Stimulated activated CD4-positive, alpha-beta T cell treated with anti-CD3 and anti-CD28 coated beads, Interleukin-1b, Interleukin-23, amount 100 ng/mL, for 24 hours (primary cell): ENCODE measurements around the gene CSNK1G3.

Experiments used
- DNase-seq, 4 experiments: peaks; one replicate each; pipeline ENCODE4 v3.0.0-alpha.2; 2020; ENCODE audit warnings: low read depth in 4 of 4, low spot score in 1 of 4

Gene CSNK1G3

GRCh38 chr5:123557907-123558306, 45.9 kb downstream of the CSNK1G3 start:
- no peak for DNase-seq

- no peak for DNase-seq
These were observed 46.9 kb downstream of the CSNK1G3 start for GRCh38 chr5:123558762-123559433.

- DNase-seq, result no peak
These were observed 47.4 kb downstream of the CSNK1G3 start for GRCh38 chr5:123559434-123559775.

- DNase-seq, result no peak
These were observed 49.3 kb downstream of the CSNK1G3 start for GRCh38 chr5:123561230-123561629.

GRCh38 chr5:123571927-123572326, 60.0 kb downstream of the CSNK1G3 start:
- no peak for DNase-seq

GRCh38 chr5:123578390-123578789, 66.4 kb downstream of the CSNK1G3 start:
- DNase-seq, result no peak

GRCh38 chr5:123579410-123579809, 67.4 kb downstream of the CSNK1G3 start:
- no peak for DNase-seq

- DNase-seq, result no peak
These were observed 70.7 kb downstream of the CSNK1G3 start for GRCh38 chr5:123582550-123583285.

- no peak for DNase-seq
These were observed 73.9 kb downstream of the CSNK1G3 start for GRCh38 chr5:123585871-123586270.

- no peak for DNase-seq
These were observed 82.5 kb downstream of the CSNK1G3 start for GRCh38 chr5:123594434-123594833.

GRCh38 chr5:123597018-123597417, 85.0 kb downstream of the CSNK1G3 start:
- DNase-seq, result no peak

- no peak for DNase-seq
These were observed 86.2 kb downstream of the CSNK1G3 start for GRCh38 chr5:123598028-123598689.

GRCh38 chr5:123599171-123599570, 87.2 kb downstream of the CSNK1G3 start:
- no peak for DNase-seq

GRCh38 chr5:123601610-123602009, 89.6 kb downstream of the CSNK1G3 start:
- no peak for DNase-seq

GRCh38 chr5:123605822-123606221, 93.8 kb downstream of the CSNK1G3 start:
- no peak for DNase-seq

- DNase-seq, result no peak
These were observed 98.2 kb downstream of the CSNK1G3 start for GRCh38 chr5:123610209-123610608.

GRCh38 chr5:123610665-123611405, 98.9 kb downstream of the CSNK1G3 start:
- no peak for DNase-seq

GRCh38 chr5:123611406-123611709, 99.4 kb downstream of the CSNK1G3 start:
- DNase-seq, result no peak

GRCh38 chr5:123617561-123617960, 105.6 kb downstream of the CSNK1G3 start:
- DNase-seq, result no peak

- DNase-seq, result no peak
These were observed 114.1 kb downstream of the CSNK1G3 start for GRCh38 chr5:123626051-123626450.

- no peak for DNase-seq
These were observed 117.0 kb downstream of the CSNK1G3 start for GRCh38 chr5:123628860-123629544.
